HG02678 (cell line): ENCODE results near the gene NEMP2.
A peak's percentile ranks its signal among the peaks of the same experiment; 100 is the strongest.
"Not testable (repeated sequence)": the region's sequence is repeated elsewhere in the genome, so short reads cannot be mapped to it uniquely, and the experiment has no call there.

Experiments used
- ATAC-seq: cut with Tn5 transposase; IDR thresholded peaks from one replicate; pipeline ENCODE4 v1.9.1; 2021; ENCODE audit warnings: mild to moderate bottlenecking, moderate library complexity; ENCODE audit not compliant: unreplicated experiment

The NEMP2 gene

DNA sequence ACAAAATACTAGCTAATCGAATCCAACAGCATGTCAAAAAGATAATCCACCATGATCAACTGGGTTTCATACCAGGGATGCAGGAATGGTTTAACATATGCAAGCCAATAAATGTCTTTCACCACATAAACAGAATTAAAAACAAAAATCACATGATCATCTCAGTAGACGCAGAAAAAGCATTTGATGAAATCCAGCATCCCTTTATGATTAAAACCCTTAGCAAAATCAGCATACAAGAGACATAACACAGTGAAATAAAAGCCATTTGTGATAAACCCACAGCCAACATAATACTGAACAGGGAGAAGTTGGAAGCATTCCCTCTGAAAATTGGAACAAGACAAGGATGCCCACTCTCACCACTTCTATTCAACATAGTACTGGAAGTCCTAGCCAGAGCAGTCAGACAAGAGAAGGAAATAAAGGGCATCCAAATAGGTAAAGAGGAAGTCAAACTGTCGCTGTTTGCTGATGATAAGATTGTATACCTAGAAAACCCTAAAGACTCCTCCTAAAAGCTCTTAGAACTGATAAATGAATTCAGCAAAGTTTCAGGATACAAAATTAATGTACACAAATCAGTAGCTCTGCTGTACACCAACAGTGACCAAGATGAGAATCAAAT is 39.8 kb downstream of the NEMP2 start:
- ATAC-seq: not testable (repeated sequence)

DNA sequence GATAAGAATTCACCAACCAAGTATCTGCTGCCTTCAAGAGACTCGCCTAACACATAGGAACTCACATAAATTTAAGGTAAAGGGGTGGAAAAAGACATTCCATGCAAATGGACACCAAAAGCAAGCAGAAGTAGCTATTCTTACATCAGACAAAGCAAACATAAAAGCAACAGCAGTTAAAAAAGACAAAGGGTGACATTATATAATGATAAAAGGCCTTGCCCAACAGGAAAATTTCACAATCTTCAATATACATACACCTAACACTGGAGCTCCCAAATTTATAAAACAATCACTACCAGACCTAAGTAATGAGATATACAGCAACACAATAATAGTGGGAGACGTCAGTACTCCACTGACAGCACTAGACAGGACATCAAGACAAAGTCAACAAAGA is 41.4 kb downstream of the NEMP2 start:
- no peak for ATAC-seq

DNA sequence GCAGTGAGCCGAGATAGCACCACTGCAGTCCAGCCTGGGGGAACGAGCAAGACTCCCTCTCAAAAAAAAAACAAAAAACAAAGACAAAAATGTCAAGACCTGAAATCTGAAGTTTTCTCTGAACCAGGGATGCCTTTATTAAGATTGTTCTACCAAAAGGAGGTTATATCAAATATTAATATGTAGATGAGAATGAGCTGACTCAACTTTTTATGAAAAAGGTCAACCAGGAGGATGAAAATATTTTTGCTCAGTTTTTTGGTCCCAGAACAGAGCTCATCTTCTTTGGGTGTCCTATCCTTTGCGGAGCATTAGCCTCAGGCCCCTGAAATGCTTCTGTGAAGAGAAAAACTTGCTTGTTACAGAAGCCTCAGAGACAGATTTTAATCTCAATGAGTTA is 44.0 kb downstream of the NEMP2 start:
- ATAC-seq: no peak

DNA sequence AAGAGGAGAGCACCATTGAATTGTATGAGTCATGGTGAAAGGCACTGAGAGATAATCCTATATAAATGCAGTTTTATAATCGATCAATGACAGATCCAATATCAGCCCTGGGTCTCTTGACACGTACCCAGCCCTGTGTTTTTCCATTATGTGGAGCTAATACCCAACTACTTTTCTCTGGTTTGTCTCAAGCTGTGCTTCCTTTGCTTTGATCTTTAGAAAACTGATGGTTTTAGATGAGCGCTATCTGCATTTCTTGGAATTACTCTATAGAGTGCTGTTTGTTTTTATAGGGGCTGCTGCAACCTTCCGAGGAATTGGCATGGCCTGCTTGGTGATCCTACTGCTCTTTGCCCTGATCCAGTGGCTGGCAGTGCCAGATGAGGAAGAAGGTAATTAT is 45.0 kb downstream of the NEMP2 start:
- no peak for ATAC-seq

DNA sequence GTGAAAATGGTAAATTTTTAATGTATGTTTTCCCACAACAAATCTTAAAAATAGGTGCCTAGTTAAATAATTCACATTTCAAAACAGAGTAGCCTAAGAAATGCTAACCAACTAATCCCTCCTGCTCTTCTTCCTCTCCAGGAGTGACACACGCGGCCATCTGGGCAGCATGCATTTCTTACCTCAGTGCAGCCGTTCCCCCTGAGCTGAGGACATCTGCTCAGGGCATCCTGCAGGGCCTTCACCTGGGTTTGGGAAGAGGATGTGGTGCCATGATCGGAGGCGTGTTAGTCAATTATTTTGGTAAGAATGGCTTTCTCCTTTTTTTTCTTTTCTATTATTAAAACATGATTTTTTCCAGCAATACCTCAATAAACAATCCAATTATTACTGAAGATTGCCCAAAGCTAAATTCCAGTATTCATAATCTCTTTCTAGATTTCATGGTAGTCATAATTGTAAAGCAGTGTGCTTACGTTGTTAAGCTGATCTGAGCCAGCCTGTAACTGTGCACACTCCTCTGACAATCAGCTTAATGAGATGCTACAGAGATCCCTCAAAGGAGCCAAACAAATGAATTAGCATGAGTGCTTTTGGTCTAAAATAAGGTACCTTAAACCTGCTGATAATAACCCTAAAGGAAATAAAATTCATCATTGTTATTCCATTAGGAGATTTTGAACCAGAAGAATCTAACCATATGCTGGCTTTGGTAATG is 45.8 kb downstream of the NEMP2 start:
- ATAC-seq: no peak

DNA sequence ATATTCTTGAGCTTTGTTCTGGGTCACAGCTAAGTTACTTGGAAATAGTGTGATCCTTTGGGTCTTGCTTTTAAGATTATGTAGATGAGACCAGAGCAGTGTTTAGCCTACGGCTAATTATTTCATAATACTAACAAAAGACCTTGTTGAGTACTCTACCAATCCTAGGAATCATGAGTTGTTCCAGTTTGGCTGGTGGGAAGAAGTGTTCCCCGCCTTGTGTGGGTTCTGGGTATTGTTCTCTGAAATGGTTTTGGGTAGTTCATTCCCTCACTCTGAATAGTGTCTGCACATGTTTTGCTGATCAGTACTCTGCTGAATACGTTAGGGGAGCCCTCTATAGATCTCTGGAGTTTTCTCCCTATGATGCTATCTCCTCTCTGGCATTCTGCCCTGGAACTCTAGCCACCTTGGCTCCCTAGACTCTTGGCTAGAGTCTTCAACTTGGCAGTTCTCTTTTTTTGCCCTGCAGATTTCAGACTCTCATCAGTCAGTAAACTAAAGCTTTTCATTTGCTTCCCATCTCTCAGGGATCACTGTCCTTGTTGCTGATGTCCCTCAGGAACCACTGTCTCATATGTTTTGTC is 48.4 kb downstream of the NEMP2 start:
- ATAC-seq: no peak

DNA sequence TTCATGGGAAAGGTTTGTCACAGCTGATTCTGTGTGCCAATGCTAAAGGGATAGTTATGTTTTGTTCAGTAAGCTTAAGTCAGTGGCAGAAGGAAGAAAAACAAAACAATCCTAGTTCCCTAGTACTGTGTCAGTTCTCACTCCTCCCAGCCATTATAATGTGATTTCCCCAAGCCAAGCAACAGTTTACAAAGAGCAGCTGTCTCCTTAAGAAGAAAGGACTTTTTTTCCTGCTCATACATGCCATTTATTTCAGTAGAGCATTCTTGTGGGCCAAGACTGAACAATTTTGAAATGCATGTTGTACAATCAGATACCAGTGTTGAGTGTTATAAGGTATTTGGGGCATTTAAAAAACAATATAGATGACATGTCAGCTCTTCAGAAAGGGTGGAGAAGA is 52.1 kb downstream of the NEMP2 start:
- no peak for ATAC-seq

DNA sequence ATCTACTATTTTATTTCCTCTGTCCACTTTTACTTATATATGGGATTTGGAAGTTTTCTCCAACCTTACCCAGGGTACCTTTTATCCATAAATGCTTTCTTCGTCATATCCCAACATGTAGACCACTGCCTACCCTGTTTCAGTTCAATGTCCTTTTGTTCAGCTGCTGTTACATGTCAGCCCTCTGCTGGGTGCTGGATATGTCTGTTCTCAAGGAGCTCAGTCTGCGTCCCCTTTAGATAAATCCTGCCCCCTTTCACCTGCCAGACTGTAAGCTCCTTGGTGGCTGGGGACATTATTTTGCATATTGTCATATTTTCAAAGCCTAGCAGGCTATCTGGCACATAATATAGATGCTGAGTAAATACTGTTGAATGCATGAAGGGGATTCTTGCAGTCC is 53.2 kb downstream of the NEMP2 start:
- ATAC-seq: no peak

DNA sequence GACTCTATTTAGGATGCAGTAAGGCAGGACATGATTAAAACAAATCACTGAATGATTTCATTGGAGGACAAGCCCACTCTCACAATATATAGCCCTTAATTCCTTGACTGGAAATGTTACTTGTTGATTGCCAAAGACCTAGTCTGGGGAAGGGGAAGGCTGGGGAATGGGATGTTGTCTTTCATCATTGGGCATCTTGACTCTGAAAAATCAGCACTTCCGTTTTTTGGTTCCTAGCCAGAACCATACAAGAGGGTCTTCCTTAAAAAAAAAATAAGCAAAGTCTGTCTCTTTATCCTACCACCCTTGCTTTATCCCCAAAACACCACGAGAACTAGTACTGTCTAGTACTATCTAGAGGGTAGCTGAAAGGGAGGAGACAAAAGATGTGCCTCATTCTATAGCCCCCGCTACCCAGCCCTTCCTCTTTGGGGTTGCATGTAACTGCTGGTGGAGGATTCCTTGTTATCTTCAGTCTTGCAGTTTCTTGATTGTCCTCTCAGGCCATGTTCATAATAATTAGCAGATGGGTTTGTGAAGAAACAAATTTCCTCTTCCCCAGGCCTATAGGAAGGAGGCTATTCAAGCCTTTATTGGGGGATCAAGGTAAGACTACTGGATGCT is 55.8 kb downstream of the NEMP2 start:
- ATAC-seq: no peak

DNA sequence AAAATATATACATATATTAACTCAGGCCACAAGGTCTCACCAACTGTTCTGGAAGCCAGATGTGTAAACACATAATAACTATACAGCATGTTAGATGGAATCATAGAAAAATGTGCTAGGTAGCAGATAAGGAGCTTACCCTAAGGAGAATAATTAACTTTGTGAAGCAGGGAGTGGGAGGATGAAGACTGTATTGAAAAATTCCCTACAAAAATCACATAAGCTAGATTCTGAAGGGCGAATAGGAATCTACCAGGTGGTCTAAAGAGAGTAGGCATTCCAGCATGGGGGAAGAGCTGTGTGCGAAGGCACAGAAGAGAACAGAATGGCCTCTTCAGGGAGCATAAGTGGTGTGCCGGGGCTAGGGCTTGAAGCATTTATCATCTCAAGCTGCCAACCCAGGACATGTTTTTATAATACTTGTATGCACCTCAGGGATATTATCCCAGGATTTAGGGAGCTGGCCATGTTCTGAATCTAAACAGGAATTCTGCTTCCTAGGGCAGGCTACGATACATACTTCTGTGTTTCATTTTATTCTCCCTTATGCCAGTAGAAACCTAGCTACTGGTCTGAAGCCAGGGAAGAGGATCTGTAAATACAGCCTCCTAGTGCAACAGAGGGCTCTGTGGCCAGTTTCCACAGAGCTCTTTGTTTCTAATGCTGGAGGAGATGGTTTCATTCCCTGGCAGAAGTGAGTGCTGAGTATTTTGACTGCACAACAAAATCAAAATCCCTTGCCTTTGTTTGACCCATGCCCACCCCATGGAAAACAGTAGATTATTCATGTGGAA is 56.7 kb downstream of the NEMP2 start:
- no peak for ATAC-seq

DNA sequence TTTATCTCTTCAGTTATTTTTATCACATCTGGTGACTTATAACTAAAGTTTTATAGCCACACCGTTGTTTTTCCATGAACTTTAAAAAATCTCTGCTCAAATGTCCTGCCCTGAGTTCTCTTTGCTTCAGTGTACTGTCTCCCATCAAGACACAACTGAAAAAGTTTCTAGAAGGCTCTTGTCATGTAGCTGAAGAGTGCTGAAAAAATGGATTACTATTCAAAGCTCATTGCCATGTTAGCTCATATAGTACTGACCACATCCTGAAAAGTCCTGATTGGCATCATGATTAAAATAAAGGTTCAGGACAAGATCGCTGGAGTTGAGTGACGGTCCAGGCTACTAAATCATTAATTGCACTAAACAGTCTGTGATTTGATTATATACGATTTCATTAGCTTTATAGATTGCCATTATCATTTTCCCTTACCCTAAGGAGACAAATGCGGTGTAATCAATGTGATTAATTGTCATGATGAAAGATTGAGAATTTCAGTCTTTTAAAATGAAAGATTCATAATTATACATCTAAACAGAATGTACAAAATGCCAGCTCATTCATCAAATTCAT is 64.2 kb downstream of the NEMP2 start:
- ATAC-seq: no peak

DNA sequence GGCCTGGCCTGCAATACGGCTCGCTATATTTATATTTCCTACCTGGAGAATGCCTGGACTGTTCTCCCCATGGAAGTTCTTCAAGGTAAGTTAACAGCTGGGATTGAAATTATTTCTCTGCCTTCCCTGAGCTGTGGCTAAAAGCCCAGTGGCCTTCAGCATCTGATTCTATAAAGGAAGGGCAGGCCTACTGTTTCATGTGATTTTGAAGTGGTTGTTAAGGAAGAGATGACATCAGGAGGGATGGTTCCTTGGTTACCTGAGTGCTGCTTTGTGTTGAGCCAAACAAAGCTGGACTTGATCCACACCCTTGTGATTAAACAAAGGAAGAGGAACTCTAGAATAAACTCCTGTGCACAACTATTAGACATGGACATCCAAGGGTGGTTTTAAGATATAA is 64.8 kb downstream of the NEMP2 start:
- ATAC-seq: no peak

DNA sequence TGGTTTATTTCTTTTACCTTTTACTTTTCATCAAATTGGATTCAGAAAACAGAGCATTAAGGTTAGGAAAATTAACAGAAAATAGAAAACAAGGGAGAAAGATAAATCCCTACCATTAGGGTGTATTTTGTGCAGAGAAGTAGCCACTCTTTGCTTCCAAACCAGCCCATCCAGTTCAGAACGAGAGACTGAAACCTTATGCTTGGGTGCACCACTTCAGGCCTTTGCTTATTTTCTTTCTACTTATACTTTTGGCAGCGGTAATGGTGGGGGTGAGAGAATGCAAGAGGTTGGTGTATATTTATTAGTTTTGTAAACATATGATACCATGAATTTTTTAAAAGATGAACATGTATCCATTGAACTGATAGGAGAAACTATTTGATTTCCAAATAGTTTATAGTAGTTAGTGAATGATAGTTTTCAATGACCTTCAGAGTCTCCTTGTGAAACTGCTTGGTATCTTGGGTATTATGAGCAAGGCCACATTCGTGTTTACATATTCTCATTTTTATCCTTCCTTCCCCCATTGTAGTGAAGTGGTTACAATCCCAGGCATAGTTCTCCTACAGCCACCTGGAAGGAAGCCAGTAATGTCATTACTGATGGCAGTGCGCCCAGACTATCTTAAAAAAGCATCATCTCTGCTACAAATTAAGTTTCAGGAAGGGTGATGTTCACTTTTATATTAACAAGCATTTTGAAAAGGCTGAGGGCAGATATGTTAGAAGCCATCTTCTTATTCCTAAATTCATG is 65.5 kb downstream of the NEMP2 start:
- peak; percentile 61 for ATAC-seq

DNA sequence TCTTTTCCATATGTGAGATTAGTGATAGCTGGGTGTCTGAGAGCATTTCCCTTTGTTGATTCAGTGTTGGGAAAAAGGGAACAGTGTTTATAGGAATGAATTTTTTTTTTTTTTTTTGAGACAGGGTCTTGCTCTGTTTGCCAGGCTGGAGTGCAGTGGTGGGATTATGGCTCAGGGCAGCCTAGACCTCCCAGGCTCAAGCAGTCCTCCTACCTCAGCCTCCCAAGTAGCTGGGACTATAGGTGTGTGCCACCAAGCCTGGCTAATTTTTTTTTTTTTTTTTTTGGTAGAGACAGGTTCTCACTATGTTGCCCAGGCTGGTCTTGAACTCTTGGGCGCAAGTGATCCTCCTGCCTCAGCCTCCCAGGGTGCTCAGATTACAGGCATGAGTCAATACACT is 66.2 kb downstream of the NEMP2 start:
- not testable (repeated sequence) for ATAC-seq

DNA sequence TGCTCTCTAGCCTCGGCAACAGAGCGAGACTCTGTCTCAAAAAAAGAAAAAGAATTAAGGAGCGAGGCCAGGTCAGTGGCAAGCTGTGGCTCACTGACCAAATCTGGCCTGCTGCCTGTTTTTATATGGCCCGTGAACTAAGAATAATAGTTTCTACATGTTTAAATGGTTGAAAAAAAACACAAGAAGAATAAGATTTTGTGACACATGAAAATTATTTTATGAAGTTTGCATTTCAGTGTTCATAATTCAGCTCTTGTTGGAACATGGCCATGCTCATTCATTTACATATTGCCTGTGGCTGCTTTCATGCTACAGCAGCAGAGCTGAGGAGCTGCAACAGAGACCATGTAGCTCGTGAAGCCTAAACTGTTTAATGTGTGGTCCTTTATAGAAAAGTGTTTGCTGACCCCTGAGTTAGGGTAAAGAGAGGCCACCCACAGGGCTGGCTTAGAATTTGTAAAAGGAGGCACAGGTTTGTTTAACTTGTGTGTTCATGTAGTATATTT is 66.9 kb downstream of the NEMP2 start:
- ATAC-seq: peak; percentile 42

DNA sequence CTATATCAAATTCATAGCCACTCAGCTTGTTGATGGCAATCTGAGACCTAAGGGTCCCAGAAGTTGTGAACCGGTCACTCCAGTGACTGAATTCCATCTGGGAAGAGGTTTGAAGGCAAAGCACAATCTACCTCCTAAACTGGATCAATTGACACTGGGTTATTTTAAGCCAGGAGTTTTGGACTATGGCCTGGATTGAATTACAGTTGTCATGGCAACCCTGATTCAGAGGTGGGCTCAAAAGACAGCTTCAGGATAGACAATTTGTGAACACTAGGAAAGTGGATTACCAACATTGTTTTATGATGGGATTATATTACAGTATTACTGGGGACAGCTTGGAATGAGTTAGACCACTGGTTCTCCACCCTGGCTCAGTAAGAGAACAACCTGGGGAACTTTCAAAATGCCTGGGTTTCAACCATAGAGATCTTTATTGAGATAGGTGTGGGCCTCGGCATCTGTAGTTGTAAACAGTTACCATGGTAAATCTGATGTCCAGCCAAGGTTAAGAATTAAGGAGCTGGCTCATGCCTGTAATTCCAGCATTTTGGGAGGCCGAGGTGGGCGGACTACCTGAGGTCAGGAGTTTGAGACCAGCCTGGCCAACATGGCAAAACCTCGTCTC is 67.6 kb downstream of the NEMP2 start:
- no peak for ATAC-seq

DNA sequence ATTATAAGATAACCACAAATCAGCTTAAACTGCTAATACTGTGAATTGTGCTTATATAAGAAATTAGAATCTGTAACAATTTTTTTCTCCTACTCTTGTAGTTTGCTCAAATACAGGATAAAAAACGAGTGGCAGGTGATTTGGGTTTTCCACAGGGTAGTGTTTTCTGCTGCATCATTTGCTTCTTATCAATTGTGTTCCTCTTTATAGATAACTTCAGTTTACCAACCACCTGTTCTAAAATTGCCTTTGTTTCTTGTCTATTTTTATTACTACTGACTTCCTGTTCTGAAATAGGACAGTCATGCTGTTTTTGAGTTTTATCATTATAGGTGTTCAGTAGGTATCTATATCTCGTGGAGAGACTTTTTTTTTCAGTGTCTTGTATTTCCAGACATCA is 69.5 kb downstream of the NEMP2 start:
- peak; percentile 58 for ATAC-seq

DNA sequence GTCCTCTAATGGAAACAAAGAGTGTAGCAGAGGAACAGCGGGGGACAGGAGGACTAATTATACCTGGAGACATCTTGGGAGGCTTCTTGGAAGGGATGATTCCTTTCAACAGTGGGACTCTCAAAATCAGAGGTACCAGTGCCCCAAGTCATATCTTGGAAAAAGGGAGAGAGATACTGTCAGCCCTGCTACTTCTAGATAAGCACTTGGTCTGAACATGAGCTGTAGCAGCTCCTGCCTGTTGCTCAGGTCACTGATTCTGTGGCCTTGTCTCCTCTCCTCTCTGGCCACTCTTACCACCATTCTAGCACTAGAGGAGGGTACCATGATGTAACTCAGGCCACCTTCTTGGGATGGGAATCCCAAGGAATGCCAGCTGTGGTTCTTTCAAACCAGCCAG is 71.9 kb downstream of the NEMP2 start:
- ATAC-seq: no peak

DNA sequence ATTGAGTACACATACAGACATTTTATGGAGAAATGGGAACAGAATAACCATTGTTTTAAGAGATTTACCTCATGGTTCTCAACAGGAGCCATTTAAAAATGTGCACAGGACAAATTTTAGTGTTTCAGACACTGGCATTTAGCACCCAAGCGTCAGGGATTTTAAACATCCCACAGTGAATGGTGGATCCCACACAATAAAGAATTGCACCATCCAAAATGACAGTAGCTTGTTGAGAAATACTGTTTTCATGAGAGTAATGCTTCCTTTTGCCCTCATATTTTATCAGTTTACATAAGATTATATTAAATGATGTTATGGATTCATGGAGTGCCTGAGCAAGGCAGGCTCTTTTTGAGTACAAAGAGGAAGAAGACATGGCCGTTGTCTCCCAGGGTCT is 72.3 kb downstream of the NEMP2 start:
- ATAC-seq: no peak

DNA sequence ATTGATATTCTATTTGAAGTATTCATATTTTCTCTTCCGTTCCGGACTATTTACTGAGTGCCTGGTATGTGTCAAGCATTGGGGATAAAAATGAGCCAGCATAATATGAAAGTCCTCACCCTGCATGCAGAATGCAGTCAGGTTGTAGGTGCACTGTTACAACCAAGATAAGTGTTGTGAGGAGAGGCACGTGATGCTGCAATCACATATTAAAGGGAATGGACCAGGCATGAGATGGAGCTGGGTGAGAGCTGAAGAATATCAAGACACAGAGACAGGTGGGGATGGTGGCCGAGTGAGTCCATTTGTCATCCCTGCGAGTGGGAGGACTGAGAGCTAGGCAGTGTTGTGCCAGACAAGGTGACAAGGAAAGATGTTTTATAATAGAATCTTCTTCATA is 74.0 kb downstream of the NEMP2 start:
- ATAC-seq: no peak
